Calu3 (cell line): ENCODE data around the gene TRABD2B. TPM values are rescaled to one million over a fixed set of nuclear protein-coding genes. Genes with fewer than 3 reads are reported as not detected.

Experiments used
- BruUV-seq: library from RNA; stranded (reverse); fragments of 400-500 nt; replicated peaks from 2 replicates; lab custom pipeline; 2021; lab: Mats Ljungman, UMichigan
- CTCF ChIA-PET: fragments of 300-600 bp; sonication (Branson Sonifier 250); formaldehyde crosslinking; loops from one replicate; lab custom pipeline; 2022; ENCODE audit warnings: antibody characterized with exemption; lab: Charles Lee
- DNase-seq: peaks from one replicate; pipeline ENCODE4 v3.0.0; 2022
- H3K27ac Mint-ChIP-seq: one replicate; pipeline ENCODE4 v1.8.0; 2022; ENCODE audit warnings: mixed read lengths; ENCODE audit not compliant: unreplicated experiment
- H3K27me3 Mint-ChIP-seq: one replicate; pipeline ENCODE4 v1.8.0; 2022; ENCODE audit warnings: mixed read lengths; ENCODE audit not compliant: unreplicated experiment
- H3K36me3 Mint-ChIP-seq: one replicate; pipeline ENCODE4 v1.8.0; 2022; ENCODE audit warnings: mild to moderate bottlenecking, moderate library complexity, mixed read lengths; ENCODE audit not compliant: insufficient read depth, unreplicated experiment
- H3K4me1 Mint-ChIP-seq: one replicate; pipeline ENCODE4 v1.8.0; 2022; ENCODE audit warnings: mild to moderate bottlenecking, low read depth, mixed read lengths; ENCODE audit not compliant: unreplicated experiment
- H3K4me3 Mint-ChIP-seq: one replicate; pipeline ENCODE4 v1.8.0; 2022; ENCODE audit warnings: mild to moderate bottlenecking, low read depth, moderate library complexity, mixed read lengths; ENCODE audit not compliant: unreplicated experiment
- H3K9me3 Mint-ChIP-seq: one replicate; pipeline ENCODE4 v1.8.0; 2022; ENCODE audit warnings: low read depth, mixed read lengths; ENCODE audit not compliant: unreplicated experiment
- intact Hi-C: fragments of 100-400 bp; cut with micrococcal nuclease; formaldehyde crosslinking; loops from one replicate; pipeline ENCODE4 v1.10.0; 2022; ENCODE audit not compliant: unreplicated experiment
- total RNA-seq: library from RNA; stranded (reverse); gene quantifications from 2 replicates; pipeline ENCODE4 v1.2.3, GENCODE V29; 2022
- TF ChIP-seq, protein P1 (sequence below): fragments of 200-600 bp; IDR thresholded peaks from one replicate; pipeline ENCODE4 v1.8.0; 2022; ENCODE audit warnings: antibody characterized with exemption; ENCODE audit not compliant: unreplicated experiment

Gene TRABD2B
- total RNA-seq, 1 experiment from 2014 or later = 0.42 TPM

GRCh38 chr1:47990286-47990685 lies 6.9 kb downstream of the TRABD2B start:
- no peaks in the 10 kb centered on the region for H3K9me3 Mint-ChIP-seq
- H3K36me3 Mint-ChIP-seq = peaks cover 4% of the 10 kb centered on the region
- H3K4me1 Mint-ChIP-seq = peaks cover 10% of the 10 kb centered on the region
- H3K27ac Mint-ChIP-seq = no peak overlapping the region
- no TSS peak for BruUV-seq
- H3K4me3 Mint-ChIP-seq = no peak overlapping the region
- intact Hi-C loops = no loop called here
- no peak for DNase-seq
- peaks cover 42% of the 10 kb centered on the region for H3K27me3 Mint-ChIP-seq
- CTCF ChIA-PET = no interaction called here
- TF ChIP-seq, protein P1, sequence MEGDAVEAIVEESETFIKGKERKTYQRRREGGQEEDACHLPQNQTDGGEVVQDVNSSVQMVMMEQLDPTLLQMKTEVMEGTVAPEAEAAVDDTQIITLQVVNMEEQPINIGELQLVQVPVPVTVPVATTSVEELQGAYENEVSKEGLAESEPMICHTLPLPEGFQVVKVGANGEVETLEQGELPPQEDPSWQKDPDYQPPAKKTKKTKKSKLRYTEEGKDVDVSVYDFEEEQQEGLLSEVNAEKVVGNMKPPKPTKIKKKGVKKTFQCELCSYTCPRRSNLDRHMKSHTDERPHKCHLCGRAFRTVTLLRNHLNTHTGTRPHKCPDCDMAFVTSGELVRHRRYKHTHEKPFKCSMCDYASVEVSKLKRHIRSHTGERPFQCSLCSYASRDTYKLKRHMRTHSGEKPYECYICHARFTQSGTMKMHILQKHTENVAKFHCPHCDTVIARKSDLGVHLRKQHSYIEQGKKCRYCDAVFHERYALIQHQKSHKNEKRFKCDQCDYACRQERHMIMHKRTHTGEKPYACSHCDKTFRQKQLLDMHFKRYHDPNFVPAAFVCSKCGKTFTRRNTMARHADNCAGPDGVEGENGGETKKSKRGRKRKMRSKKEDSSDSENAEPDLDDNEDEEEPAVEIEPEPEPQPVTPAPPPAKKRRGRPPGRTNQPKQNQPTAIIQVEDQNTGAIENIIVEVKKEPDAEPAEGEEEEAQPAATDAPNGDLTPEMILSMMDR = no peak

DNA sequence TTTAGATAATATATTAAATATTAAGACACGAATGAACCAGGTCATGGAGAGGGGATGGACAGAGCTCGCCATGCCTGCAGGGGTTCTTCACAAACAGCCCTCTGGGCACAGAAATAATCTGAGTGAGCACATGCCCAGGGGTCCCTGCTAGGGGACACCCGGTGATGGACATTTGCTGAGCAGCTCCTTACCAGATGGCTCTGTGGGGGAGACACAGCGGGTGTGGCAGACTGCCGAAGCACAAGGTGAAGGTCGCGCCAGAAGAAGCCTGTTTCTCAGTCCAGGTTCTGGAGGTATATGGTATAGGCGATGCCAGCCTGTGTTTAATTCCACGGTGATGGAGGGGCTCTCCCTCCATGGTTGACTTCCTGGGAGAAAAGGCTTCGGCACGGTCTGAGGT lies 9.6 kb downstream of the TRABD2B start:
- no peak for DNase-seq
- BruUV-seq = no TSS peak
- Mint-ChIP-seq H3K9me3 (no peaks in the 10 kb centered on the region), H3K27me3 (peaks cover 35% of the 10 kb centered on the region), H3K36me3 (no peaks in the 10 kb centered on the region), H3K4me3 (no peak overlapping the region), H3K4me1 (peaks cover 10% of the 10 kb centered on the region), H3K27ac (no peak overlapping the region)
- intact Hi-C loops = no loop called here
- CTCF ChIA-PET = no interaction called here
- TF ChIP-seq, protein P1 = no peak

DNA sequence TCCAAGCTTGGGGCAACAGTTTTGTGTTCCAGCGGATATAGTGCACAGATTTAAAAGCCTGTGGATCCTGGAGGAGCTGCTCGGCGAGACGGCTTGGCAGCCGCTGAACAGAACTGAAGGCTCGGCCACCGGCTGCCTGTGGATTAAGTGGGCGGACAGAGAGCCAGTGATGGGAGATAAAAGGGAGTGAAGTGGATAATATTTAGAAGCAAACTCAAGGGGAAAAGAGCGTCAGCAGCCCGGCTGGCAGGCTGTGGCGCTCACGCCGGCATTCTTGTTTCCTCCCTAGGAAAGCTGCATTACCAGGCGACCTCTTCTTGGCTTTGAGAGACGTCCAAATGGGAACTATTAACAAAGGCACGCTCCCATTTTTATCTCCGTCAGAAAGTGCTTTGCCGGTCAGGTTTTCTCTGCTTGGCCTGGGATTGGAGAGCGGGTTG lies 10.4 kb downstream of the TRABD2B start:
- CTCF ChIA-PET = no interaction called here
- DNase-seq = no peak
- H3K27me3 Mint-ChIP-seq = peaks cover 35% of the 10 kb centered on the region
- H3K36me3 Mint-ChIP-seq = no peaks in the 10 kb centered on the region
- TF ChIP-seq, protein P1 = no peak
- intact Hi-C loops = no loop called here
- no peaks in the 10 kb centered on the region for H3K9me3 Mint-ChIP-seq
- no peak overlapping the region for H3K4me3 Mint-ChIP-seq
- BruUV-seq = no TSS peak
- H3K27ac Mint-ChIP-seq = no peak overlapping the region
- H3K4me1 Mint-ChIP-seq = peaks cover 10% of the 10 kb centered on the region

DNA sequence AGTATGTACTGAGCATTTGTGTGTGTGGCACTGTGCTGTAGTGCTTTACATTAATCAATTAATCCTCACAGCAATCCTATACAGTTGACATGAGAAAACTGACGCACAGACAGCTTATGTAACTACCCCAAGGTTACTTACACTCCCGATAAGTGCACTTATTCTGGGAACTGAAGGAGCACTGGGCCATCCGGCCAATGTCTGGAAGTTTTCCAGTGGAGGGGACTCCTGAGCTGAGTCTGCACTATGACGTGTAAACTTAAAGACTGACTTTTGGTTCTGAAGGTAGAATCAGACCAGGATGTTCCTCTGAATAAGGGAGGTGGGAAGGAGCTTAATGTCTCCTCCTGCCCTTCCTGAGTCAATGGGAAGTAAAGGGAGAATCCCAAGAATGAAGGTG lies 12.2 kb downstream of the TRABD2B start:
- no TSS peak for BruUV-seq
- Mint-ChIP-seq H3K27me3 (peaks cover 35% of the 10 kb centered on the region), H3K27ac (no peak overlapping the region), H3K9me3 (no peaks in the 10 kb centered on the region), H3K36me3 (no peaks in the 10 kb centered on the region), H3K4me1 (no peaks in the 10 kb centered on the region), H3K4me3 (no peak overlapping the region)
- CTCF ChIA-PET = no interaction called here
- TF ChIP-seq, protein P1 = no peak
- DNase-seq = no peak
- intact Hi-C loops = no loop called here
